ENCODE results near the gene ZIC4.

DNA sequence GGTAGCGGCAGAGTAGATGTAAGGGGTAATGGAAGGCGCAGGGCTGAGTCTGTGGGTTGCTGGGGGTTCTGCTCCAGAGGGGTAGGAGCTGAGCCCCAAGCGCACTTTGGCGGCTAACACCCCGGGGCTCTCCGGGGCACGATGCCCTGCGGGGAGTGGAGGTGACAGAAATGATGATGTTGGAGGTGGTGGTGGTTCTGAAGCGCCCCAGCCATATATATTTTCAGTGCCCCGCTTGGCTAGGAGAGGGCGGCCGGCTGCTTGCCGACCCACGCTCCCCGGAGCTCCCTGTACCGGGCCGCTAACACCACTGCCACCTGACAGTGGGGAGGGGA, 9.7 kb downstream of the ZIC4 start:
- TF ChIP-seq, protein P1, sequence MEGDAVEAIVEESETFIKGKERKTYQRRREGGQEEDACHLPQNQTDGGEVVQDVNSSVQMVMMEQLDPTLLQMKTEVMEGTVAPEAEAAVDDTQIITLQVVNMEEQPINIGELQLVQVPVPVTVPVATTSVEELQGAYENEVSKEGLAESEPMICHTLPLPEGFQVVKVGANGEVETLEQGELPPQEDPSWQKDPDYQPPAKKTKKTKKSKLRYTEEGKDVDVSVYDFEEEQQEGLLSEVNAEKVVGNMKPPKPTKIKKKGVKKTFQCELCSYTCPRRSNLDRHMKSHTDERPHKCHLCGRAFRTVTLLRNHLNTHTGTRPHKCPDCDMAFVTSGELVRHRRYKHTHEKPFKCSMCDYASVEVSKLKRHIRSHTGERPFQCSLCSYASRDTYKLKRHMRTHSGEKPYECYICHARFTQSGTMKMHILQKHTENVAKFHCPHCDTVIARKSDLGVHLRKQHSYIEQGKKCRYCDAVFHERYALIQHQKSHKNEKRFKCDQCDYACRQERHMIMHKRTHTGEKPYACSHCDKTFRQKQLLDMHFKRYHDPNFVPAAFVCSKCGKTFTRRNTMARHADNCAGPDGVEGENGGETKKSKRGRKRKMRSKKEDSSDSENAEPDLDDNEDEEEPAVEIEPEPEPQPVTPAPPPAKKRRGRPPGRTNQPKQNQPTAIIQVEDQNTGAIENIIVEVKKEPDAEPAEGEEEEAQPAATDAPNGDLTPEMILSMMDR (IDR thresholded peaks at IDR 0.05; ENCODE audit: poor library complexity): no peak
- TF ChIP-seq EZH2 (IDR thresholded peaks at IDR 0.05; ENCODE audit: borderline replicate concordance) (no peak), EZH2phosphoT487 (IDR thresholded peaks at IDR 0.05; ENCODE audit: low read depth, severe bottlenecking, unreplicated experiment) (no peak)
